IPS-18c (cell line): ENCODE measurements around the gene SCP2D1.
"Not testable (repeated sequence)": the region's sequence is repeated elsewhere in the genome, so short reads cannot be mapped to it uniquely, and the experiment has no call there.

Experiments
- H3K4me3 ChIP-seq: 2 replicates; pipeline ENCODE4 v1.7.0; 2013; ENCODE audit warnings: low read depth, mild to moderate bottlenecking, low read length, moderate library complexity; ENCODE audit not compliant: insufficient read depth
- H3K9me3 ChIP-seq: one replicate; pipeline ENCODE4 v1.6.1; 2013; ENCODE audit warnings: mild to moderate bottlenecking, low read length, moderate library complexity; ENCODE audit not compliant: control insufficient read depth, insufficient read depth

Gene SCP2D1

DNA sequence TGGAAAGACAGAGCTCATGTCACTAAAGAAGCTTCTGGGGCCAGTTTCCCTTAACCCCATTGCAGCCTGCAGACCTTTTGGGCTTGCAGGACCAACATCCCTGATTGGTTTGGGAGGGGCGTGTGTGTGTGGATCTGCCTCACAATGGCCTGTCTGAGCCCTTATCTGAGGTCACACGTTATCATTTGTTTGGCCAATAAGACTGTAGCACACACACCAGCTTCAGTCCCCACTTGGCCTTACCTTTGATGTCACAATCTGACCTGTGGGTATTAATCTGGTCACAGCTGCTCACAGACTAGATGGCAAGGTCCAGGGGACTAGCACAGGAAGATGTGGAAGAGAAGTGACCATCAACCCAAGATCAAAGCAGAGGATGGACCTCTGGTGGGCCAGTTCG lies at the start of gene SCP2D1:
TSS of gene SCP2D1 (plus strand) at position 301 of the 400 bp plus-strand sequence. CDS start at position 334, 33 bp downstream.
- Histone ChIP-seq H3K9me3 (peaks cover 2% of the 10 kb centered on the region), H3K4me3 (no peak within 1 kb of the TSS)

DNA sequence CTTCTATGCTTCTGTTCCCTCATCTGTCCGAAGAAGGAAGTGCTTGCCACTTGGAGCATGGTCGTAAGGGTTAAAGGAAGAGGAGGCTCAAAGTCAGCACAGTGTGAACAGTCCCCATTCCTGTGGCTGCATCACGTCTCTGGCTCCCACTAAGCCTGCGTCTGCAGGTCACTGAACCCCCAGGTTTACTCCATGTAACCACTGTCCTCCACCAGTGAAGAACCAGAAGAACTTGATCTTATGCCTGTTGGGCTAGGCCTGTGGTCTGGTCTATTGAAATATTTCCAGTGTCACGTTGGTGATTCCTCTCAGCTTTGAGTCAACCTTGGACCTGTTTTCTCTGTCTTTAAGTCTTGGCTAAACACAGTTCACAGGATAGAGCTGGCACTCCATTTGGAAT lies 45.9 kb upstream of the SCP2D1 start:
- no peaks in the 10 kb centered on the region for H3K9me3 ChIP-seq
- H3K4me3 ChIP-seq, result no peak overlapping the region

- Histone ChIP-seq H3K9me3 (no peaks in the 10 kb centered on the region), H3K4me3 (no peak overlapping the region)
These were observed 40.0 kb upstream of the SCP2D1 start for GRCh38 chr20:18773566-18773965.

DNA sequence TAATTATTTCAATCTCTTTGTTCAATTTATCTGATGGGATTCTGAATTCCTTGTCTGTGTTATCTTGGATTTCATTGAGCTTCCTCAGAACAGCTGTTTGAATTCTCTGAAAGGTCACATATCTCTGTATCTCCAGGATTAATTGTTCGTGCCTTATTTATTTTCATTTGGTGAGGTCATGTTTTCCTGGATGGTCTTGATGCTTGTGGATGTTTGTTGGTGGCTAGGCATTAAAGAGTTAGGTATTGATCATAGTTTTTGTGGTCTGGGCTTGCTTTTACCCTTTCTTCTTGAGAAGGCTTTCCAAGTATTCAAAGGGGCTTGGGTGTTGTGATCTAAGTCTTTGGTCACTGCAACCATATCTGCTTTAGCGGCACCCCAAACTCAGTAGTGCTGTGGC lies 39.4 kb upstream of the SCP2D1 start:
- Histone ChIP-seq H3K9me3 (no peaks in the 10 kb centered on the region), H3K4me3 (no peak overlapping the region)

GRCh38 chr20:18775633-18776032 lies 38.0 kb upstream of the SCP2D1 start:
- no peaks in the 10 kb centered on the region for H3K9me3 ChIP-seq
- no peak overlapping the region for H3K4me3 ChIP-seq

DNA sequence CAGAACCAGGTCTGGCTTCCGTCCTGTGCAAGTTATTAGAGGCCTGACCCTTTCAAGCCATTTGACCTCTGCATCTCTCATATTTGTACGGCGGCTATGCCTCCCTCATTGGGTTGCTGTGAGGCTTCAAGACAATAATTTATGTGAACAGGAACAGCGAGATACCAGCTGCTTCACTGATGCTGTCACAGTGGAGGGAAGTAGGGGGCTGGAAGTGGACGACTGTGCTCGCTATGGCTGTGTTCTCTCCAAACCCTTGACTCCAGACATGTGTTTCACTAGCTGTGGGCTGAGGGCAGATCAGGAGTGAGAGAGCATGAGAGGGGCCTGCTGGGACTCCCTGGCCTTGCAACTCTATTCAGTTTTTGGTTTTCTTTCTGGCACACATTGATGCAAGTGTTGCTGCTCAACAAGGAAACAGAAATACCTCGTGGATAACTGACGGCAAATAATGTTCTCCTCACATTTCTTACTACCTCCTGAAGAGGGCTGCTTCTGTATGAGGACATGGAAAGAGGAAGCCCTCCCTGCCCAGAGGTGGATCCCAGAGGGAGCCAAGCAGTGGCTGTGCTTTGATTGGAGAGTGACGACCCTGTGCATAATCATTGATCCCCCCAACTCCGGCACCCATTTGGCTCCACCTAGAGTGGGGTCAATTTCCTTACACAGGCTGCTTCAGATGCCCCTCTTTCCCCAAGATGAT lies 34.7 kb upstream of the SCP2D1 start:
- no peak overlapping the region for H3K4me3 ChIP-seq
- no peaks in the 10 kb centered on the region for H3K9me3 ChIP-seq

GRCh38 chr20:18780385-18781130 lies 33.0 kb upstream of the SCP2D1 start:
- H3K4me3 ChIP-seq, result no peak overlapping the region
- no peaks in the 10 kb centered on the region for H3K9me3 ChIP-seq

GRCh38 chr20:18781509-18781908 lies 32.1 kb upstream of the SCP2D1 start:
- Histone ChIP-seq H3K4me3 (no peak overlapping the region), H3K9me3 (no peaks in the 10 kb centered on the region)

GRCh38 chr20:18783385-18783959 lies 30.1 kb upstream of the SCP2D1 start:
- no peak overlapping the region for H3K4me3 ChIP-seq
- H3K9me3 ChIP-seq, result no peaks in the 10 kb centered on the region

GRCh38 chr20:18787046-18787445 lies 26.5 kb upstream of the SCP2D1 start:
- H3K9me3 ChIP-seq, H3K4me3 ChIP-seq: not testable (repeated sequence)

GRCh38 chr20:18788021-18788420 lies 25.6 kb upstream of the SCP2D1 start:
- no peaks in the 10 kb centered on the region for H3K9me3 ChIP-seq
- no peak overlapping the region for H3K4me3 ChIP-seq

GRCh38 chr20:18790787-18791186 lies 22.8 kb upstream of the SCP2D1 start:
- Histone ChIP-seq H3K4me3 (no peak overlapping the region), H3K9me3 (no peaks in the 10 kb centered on the region)

GRCh38 chr20:18793625-18794427 lies 19.8 kb upstream of the SCP2D1 start:
- Histone ChIP-seq H3K9me3 (no peaks in the 10 kb centered on the region), H3K4me3 (peak overlapping the region; percentile 82)

DNA sequence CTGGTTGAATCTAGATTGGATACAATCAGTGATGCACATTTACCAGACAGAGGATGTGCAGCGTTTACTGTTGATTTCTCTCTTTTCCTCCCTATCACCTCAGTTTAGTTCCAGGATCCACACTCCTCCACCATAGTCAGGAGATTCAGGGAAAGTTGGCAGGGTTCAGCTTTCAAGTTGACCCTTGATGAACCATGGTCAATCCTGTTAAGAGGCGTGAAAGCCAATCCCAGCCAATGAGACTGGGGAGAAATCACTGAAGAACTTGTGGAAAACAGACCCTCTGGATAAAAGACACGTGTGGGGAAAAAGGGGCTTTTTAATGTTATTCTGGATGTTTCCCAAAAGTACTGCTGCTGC lies 19.2 kb upstream of the SCP2D1 start:
- no peaks in the 10 kb centered on the region for H3K9me3 ChIP-seq
- peak overlapping the region; percentile 82 for H3K4me3 ChIP-seq

- H3K9me3 ChIP-seq, result no peaks in the 10 kb centered on the region
- H3K4me3 ChIP-seq, result no peak overlapping the region
These were observed 18.2 kb upstream of the SCP2D1 start for GRCh38 chr20:18795366-18795765.

GRCh38 chr20:18796282-18796833 lies 17.2 kb upstream of the SCP2D1 start:
- no peak overlapping the region for H3K4me3 ChIP-seq
- no peaks in the 10 kb centered on the region for H3K9me3 ChIP-seq

- Histone ChIP-seq H3K4me3 (no peak overlapping the region), H3K9me3 (no peaks in the 10 kb centered on the region)
These were observed 12.1 kb upstream of the SCP2D1 start for GRCh38 chr20:18801516-18801915.
